Adipose tissue (tissue), 3 donors: ENCODE measurements around the gene PKNOX2. TPM values are rescaled to one million over a fixed set of nuclear protein-coding genes. Genes with fewer than 3 reads are reported as not detected.

ENCODE experiments used
- H3K27ac ChIP-seq: one replicate; pipeline ENCODE4 v1.5.1; 2013; ENCODE audit warnings: low read depth, low read length
- WGBS, 3 donors: extraction: QIAGEN DNeasy Blood & Tissue Kit; methylation state at CpG; one replicate each; pipeline ENCODE4 v1.1.7; 2013; 5-methylcytosine and 5-hydroxymethylcytosine counted together
- polyA plus RNA-seq, 3 donors: library from polyadenylated mRNA; stranded (reverse); fragments of 200-250 nt; gene quantifications; one replicate each; pipeline ENCODE4 v1.2.3, GENCODE V29; 2013
- donor health status: healthy with polysubstance abuse.
- donor health status: Bipolar disorder and iron deficiency.
- donor health status: healthy.

Gene PKNOX2
- polyA plus RNA-seq, 3 donors: 0.77 to 3.5 (median 1.3) TPM

- no peak overlapping the region for H3K27ac ChIP-seq
- WGBS, 3 donors: 37 to 72% (median 68%) methylated on average over 9 of the region's 9 CpGs
Observed at GRCh38 chr11:125167954-125168835, 3.6 kb downstream of the PKNOX2 start.

DNA sequence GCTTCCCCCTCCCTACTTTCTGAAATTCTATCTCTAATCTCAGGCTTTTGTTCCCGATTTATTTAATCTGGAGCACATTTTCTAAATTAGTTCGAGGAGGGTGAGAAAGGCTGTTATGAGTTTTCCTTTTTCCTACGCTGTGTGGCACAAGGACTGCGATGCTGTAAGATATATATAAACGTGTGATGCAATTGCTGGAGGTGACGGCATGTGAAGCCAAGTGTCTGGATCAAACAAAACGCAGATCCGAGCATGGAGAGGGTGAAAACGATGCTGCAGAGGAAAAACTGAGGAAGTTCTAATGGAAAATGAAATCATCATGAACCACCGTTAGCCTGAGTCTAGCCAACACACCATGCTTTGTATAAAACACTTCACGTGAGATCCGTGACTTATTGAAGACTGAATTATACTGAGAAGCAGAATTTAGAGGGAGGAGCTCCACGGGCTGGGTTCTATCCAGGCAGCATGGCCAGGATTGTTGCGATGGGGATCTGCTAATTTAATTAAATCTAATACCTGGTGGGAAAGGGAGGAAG lies 4.4 kb downstream of the PKNOX2 start:
- WGBS, 3 donors: 30 to 60% (median 58%) methylated on average over 14 of the region's 14 CpGs
- no peak overlapping the region for H3K27ac ChIP-seq

DNA sequence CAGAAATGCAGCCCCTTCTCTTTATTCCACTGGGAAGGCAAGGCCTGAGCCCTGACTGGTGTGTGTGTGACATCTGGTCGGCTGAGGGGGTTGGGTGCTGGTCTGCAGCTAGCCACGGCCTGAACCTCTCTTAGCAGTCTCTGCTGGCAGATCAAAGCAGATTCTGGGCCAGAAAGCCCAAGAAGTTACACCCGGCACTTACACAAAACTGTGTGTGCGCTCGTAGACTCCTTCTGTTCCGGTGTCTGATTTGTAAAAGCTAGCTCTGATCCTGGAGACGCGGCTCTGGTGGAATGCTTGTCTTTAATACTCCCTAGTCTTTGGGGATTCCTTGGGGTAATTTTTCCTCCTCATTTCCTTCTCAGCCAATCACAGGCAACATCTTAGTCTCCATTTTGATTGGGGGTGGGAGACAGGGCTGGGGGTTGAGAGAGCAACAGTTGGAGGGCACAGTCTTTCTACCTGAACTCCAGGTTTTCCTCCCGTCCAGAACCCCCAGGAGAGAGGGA lies 5.5 kb downstream of the PKNOX2 start:
- 43 to 57% (median 50%) methylated on average over 9 of the region's 9 CpGs for WGBS, 3 donors
- no peak overlapping the region for H3K27ac ChIP-seq

GRCh38 chr11:125170510-125171031 lies 6.0 kb downstream of the PKNOX2 start:
- 16 to 47% (median 46%) methylated on average over 12 of the region's 12 CpGs for WGBS, 3 donors

GRCh38 chr11:125171974-125172373 lies 7.4 kb downstream of the PKNOX2 start:
- WGBS, 3 donors: 91 to 99% (median 95%) methylated on average over 4 of the region's 4 CpGs
- H3K27ac ChIP-seq: no peak overlapping the region

More at GRCh38 chr11:125170510-125171031, 6.0 kb downstream of the PKNOX2 start:
- no peak overlapping the region for H3K27ac ChIP-seq

DNA sequence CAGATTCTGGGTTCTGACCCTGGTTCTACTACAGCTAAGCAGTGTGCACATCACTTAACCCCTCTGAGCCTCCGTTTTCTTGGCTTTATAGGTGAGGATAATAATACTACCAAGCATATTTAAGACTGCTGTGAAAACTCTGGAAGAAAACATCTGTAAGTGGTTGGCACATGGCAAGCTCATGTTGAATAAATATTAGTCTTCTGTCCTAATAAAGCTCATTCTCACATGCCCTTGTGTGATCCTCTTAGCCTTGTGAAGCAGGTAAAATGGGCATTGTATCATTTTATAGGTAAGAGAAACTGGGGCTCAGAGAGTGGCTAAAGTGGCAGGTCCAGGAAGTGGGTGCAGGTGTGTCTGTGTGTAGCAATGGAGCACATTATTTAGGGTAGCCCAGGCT lies 8.5 kb downstream of the PKNOX2 start:
- 50 to 85% (median 82%) methylated on average over 1 of the region's 1 CpG for WGBS, 3 donors
- H3K27ac ChIP-seq: no peak overlapping the region

DNA sequence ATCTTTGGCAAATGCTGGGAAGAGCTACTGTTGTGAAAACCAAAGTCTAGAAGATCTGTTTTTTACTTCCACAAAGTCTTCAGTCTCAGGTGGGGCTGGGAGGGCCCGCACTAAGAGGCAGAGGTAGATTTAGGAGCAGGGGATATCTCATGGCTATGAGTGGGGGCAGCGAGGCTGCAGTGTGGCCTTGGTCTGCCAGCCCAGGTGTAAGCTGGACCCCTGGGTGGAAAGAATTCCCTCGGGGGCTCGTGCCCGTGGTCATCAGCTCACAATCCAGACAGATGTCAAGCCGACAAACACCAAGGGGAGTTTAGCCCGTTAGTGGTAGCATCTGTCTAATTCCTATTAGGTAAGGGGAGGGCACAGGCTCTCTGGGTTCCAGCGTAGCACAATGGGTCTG lies 9.0 kb downstream of the PKNOX2 start:
- WGBS, 3 donors: 74 to 80% (median 80%) methylated on average over 8 of the region's 8 CpGs
- no peak overlapping the region for H3K27ac ChIP-seq

GRCh38 chr11:125174057-125174456 lies 9.5 kb downstream of the PKNOX2 start:
- WGBS, 3 donors: 64 to 89% (median 81%) methylated on average over 4 of the region's 4 CpGs
- H3K27ac ChIP-seq: no peak overlapping the region

- no peak overlapping the region for H3K27ac ChIP-seq
- WGBS, 3 donors: 70 to 86% (median 85%) methylated on average over 8 of the region's 8 CpGs
Observed at GRCh38 chr11:125174686-125175085, 10.1 kb downstream of the PKNOX2 start.

- WGBS, 3 donors: 83 to 94% (median 84%) methylated on average over 4 of the region's 4 CpGs
- no peak overlapping the region for H3K27ac ChIP-seq
Observed at GRCh38 chr11:125175166-125175565, 10.6 kb downstream of the PKNOX2 start.

- H3K27ac ChIP-seq: no peak overlapping the region
- WGBS, 3 donors: 67 to 84% (median 75%) methylated on average over 15 of the region's 15 CpGs
Observed at GRCh38 chr11:125175896-125176575, 11.5 kb downstream of the PKNOX2 start.

GRCh38 chr11:125176866-125177265 lies 12.3 kb downstream of the PKNOX2 start:
- H3K27ac ChIP-seq: no peak overlapping the region
- 64 to 82% (median 72%) methylated on average over 5 of the region's 5 CpGs for WGBS, 3 donors

GRCh38 chr11:125177543-125177942 lies 13.0 kb downstream of the PKNOX2 start:
- H3K27ac ChIP-seq: no peak overlapping the region

GRCh38 chr11:125179346-125179745 lies 14.8 kb downstream of the PKNOX2 start:
- no peak overlapping the region for H3K27ac ChIP-seq
- WGBS, 3 donors: 80 to 88% (median 84%) methylated on average over 9 of the region's 9 CpGs

More at GRCh38 chr11:125177543-125177942, 13.0 kb downstream of the PKNOX2 start:
- WGBS, 3 donors: 83 to 91% (median 85%) methylated on average over 3 of the region's 3 CpGs

GRCh38 chr11:125179895-125180294 lies 15.3 kb downstream of the PKNOX2 start:
- WGBS, 3 donors: 88 to 93% (median 90%) methylated on average over 11 of the region's 11 CpGs
- no peak overlapping the region for H3K27ac ChIP-seq

DNA sequence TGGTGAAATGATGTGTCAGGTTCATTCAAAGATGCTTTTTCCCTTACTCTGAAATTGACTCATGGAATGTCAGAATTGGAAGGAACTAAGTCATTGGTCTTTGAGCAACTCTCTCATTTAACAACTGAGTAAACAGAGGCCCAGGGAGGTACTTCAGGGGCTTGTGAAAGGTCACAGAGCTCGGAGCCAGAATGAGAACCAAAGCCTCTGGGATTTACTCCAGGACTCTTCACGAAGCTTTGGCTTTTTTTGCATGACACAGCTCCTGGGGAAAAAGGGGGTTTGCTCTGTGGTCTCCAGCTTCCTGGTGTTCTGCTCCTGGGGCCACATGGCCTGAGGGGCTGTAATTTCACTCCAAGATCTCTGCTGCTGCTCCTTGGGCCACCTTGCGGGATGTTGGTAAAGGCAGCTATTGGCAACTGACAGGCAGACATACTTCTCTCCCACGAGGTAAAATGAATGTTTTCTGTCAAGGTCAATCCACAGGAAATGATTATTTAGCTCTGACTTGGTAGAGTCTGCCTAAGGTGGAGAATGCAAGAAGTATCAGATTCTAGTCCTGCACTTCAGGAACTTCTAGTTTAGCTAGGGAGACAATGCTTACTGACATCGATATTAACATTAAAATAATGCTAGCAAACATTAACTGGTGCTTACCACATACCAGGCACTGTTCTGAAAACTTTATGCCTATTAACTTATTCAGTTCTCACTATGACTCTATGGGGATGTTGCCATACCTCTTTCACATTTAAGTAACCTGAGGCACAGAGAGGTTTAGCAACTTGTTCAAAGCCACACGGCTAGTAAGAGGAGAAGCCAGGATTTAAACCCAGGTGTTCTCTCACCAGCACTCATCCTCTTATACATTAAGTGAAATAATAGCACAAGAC lies 16.1 kb downstream of the PKNOX2 start:
- WGBS, 3 donors: 42 to 61% (median 60%) methylated on average over 6 of the region's 6 CpGs
- H3K27ac ChIP-seq: no peak overlapping the region

DNA sequence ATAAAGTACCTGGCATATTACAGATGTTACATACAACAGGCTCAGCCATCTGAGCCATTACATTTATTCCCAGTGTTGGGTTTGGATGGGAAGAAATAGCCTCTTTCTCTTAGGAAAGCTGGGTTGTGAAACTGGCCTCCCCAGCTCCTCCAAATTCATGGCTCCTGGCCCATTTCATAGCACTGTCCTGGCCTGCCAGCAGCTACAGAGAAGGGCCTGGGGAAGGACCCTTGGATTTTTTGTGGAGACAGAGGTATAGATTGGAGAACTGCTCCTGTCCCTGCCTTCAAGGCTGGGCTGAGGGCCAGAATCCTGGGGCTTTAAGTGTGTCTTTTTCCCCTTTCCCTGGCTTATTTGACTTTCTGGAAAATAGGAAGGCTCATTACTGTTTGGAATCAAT lies 18.0 kb downstream of the PKNOX2 start:
- no peak overlapping the region for H3K27ac ChIP-seq

GRCh38 chr11:125183641-125184040 lies 19.1 kb downstream of the PKNOX2 start:
- 70 to 76% (median 73%) methylated on average over 1 of the region's 1 CpG for WGBS, 3 donors
- H3K27ac ChIP-seq: no peak overlapping the region
